ENCODE results near the gene PRKCH.

PRKCH gene

GRCh38 chr14:61480704-61481285 lies 159.4 kb downstream of the PRKCH start:
- H3K4me3 ChIP-seq (ENCODE audit: low read depth, low read length) = no peak overlapping the region
- H3K27ac ChIP-seq (ENCODE audit: extremely low read depth, low read depth, low read length) = no peak overlapping the region
- TF ChIP-seq ZNF544 (tag by site-specific recombination; IDR thresholded peaks at IDR 0.05) (no peak), ZNF24 (tag by site-specific recombination; IDR thresholded peaks at IDR 0.05) (no peak)
- H3K9me3 ChIP-seq (ENCODE audit: control insufficient read depth, insufficient read depth, low read depth, low read length) = no peaks in the 10 kb centered on the region
- ChIA-PET POLR2A (no interaction called here), CTCF (interaction anchor here (1.2 to 1.8 kb wide), 2 partner anchors 19 to 81 kb away, joined by 3 to 5 read pairs; no protein-coding TSS in a partner anchor)
- no peaks in the 10 kb centered on the region for H3K36me3 ChIP-seq (ENCODE audit: control insufficient read depth in 2 of 2, insufficient read depth in 1 of 2, low read length in 2 of 2)
- no peaks in the 10 kb centered on the region; the same call in 1 of the 2 replicates for H3K4me1 ChIP-seq (ENCODE audit: control insufficient read depth, insufficient read depth, low read length)

DNA sequence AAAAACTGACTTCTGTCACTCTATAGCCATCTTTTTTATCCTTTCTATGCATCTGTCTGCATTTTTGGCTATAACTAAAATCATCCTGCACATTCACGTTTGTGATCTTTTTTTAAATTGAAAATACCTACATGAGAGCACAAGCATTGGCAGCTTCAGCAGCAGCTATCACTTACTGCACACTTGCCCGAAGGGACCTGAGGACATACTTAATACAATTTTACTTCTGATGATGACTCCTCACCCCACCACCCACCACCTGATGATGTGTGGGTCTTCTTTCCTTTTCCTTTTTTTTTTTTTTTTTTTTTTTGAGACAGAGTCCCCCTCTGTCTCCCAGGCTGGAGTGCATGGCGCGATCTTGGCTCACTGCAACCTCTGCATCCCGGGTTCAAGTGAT lies 160.3 kb downstream of the PRKCH start:
- Histone ChIP-seq H3K9me3 (ENCODE audit: control insufficient read depth, insufficient read depth, low read depth, low read length) (no peaks in the 10 kb centered on the region), H3K4me1 (ENCODE audit: control insufficient read depth, insufficient read depth, low read length) (no peaks in the 10 kb centered on the region; the same call in 1 of the 2 replicates), H3K4me3 (ENCODE audit: low read depth, low read length) (no peak overlapping the region), H3K27ac (ENCODE audit: extremely low read depth, low read depth, low read length) (no peak overlapping the region), H3K36me3 (ENCODE audit: control insufficient read depth in 2 of 2, insufficient read depth in 1 of 2, low read length in 2 of 2) (no peaks in the 10 kb centered on the region)
- ChIA-PET POLR2A (no interaction called here), CTCF (interaction anchor here (1.0 to 1.8 kb wide), 2 partner anchors 20 to 50 kb away, joined by 4 to 5 read pairs; no protein-coding TSS in a partner anchor)
- TF ChIP-seq EGR2 (tag by site-specific recombination; IDR thresholded peaks at IDR 0.05; ENCODE audit: low read depth) (no peak), ZSCAN5A (tag by site-specific recombination; IDR thresholded peaks at IDR 0.05) (no peak), GLI2 (tag by site-specific recombination; IDR thresholded peaks at IDR 0.05; ENCODE audit: borderline replicate concordance, low read depth) (no peak), ZNF555 (tag by site-specific recombination; conservative IDR thresholded peaks at IDR 0.05) (no peak), SCRT1 (tag by site-specific recombination; IDR thresholded peaks at IDR 0.05; ENCODE audit: borderline replicate concordance) (no peak), ZNF514 (tag by site-specific recombination; IDR thresholded peaks at IDR 0.05) (no peak), ZNF324 (tag by site-specific recombination; IDR thresholded peaks at IDR 0.05) (no peak), ZNF561 (tag by site-specific recombination; IDR thresholded peaks at IDR 0.05; ENCODE audit: borderline replicate concordance) (no peak), ZNF18 (tag by site-specific recombination; IDR thresholded peaks at IDR 0.05) (no peak)
- TF ChIP-seq, protein P1, sequence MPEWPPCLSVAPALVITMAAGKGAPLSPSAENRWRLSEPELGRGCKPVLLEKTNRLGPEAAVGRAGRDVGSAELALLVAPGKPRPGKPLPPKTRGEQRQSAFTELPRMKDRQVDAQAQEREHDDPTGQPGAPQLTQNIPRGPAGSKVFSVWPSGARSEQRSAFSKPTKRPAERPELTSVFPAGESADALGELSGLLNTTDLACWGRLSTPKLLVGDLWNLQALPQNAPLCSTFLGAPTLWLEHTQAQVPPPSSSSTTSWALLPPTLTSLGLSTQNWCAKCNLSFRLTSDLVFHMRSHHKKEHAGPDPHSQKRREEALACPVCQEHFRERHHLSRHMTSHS (tag by site-specific recombination; IDR thresholded peaks at IDR 0.05) = no peak

GRCh38 chr14:61482348-61483206 lies 161.2 kb downstream of the PRKCH start:
- Histone ChIP-seq H3K4me3 (ENCODE audit: low read depth, low read length) (no peak overlapping the region), H3K27ac (ENCODE audit: extremely low read depth, low read depth, low read length) (no peak overlapping the region), H3K4me1 (ENCODE audit: control insufficient read depth, insufficient read depth, low read length) (no peaks in the 10 kb centered on the region; the same call in 1 of the 2 replicates), H3K36me3 (ENCODE audit: control insufficient read depth in 2 of 2, insufficient read depth in 1 of 2, low read length in 2 of 2) (no peaks in the 10 kb centered on the region), H3K9me3 (ENCODE audit: control insufficient read depth, insufficient read depth, low read depth, low read length) (no peaks in the 10 kb centered on the region)
- ChIA-PET CTCF (interaction anchor here (1.0 to 1.8 kb wide), 2 partner anchors 20 to 49 kb away, joined by 4 to 5 read pairs; no protein-coding TSS in a partner anchor), POLR2A (no interaction called here)
- no peak for TF ChIP-seq ZNF610 (tag by site-specific recombination; IDR thresholded peaks at IDR 0.05; ENCODE audit: borderline replicate concordance)
- TF ChIP-seq ZNF629 (tag by site-specific recombination; IDR thresholded peaks at IDR 0.05) = no peak
- TF ChIP-seq ZFP37 (tag by site-specific recombination; IDR thresholded peaks at IDR 0.05) = no peak
- TF ChIP-seq REPIN1 (tag by site-specific recombination; IDR thresholded peaks at IDR 0.05; ENCODE audit: low read depth) = no peak
- TF ChIP-seq ZNF670 (tag by site-specific recombination; IDR thresholded peaks at IDR 0.05; ENCODE audit: low read depth) = no peak
- TF ChIP-seq ZNF621 (tag by site-specific recombination; IDR thresholded peaks at IDR 0.05) = no peak
- TF ChIP-seq ZNF548 (tag by site-specific recombination; IDR thresholded peaks at IDR 0.05) = no peak
- TF ChIP-seq WT1 (tag by site-specific recombination; IDR thresholded peaks at IDR 0.05) = no peak
- TF ChIP-seq SALL2 (tag by site-specific recombination; IDR thresholded peaks at IDR 0.05; ENCODE audit: borderline replicate concordance) = no peak
- no peak for TF ChIP-seq KLF1 (tag by site-specific recombination; IDR thresholded peaks at IDR 0.05)
- TF ChIP-seq ZNF404 (tag by site-specific recombination; IDR thresholded peaks at IDR 0.05) = no peak
- TF ChIP-seq ZNF121 (tag by site-specific recombination; IDR thresholded peaks at IDR 0.05) = no peak
- no peak for TF ChIP-seq ZNF280C (tag by site-specific recombination; IDR thresholded peaks at IDR 0.05)
